ENCODE results near the gene TAOK1.

DNA sequence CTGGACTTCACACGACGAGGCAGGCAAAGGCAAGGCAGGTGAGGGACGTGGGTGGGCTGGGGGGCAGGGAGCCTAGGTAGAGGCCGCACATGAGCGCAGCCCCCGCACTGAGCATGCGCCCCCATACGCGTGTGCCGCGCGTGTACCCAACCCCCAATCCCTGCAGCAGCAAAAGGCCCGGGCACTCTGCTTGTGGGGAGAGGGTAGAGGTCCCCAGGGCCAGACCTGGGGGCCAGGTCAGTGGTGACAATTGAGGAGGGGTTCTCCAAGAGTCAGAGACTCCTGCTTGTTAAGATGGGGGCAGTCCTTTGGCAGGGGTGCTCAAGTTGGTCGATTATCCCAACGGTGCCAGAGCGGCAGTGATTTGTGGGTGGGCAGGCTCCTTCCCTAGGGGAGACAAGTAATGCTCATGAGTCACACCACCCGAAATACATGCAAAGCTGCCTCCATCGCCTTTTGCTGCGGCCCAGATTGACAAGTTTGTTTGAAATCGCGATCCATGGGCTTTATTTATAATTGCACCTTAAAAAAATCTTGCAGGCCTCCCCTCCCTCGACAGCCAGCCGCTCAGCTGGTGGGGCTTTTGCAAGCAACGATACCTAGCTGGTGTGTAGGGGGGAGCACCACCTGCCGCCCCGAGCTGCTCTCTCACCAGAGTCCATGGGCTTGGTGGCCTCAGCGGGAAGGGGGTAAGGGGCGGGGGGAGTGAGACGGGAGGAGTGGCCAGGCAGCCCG, 200.4 kb downstream of the TAOK1 start:
- TF ChIP-seq POLR2AphosphoS5 (IDR thresholded peaks at IDR 0.05; ENCODE audit: low read depth), result no peak
- TF ChIP-seq, protein P1, sequence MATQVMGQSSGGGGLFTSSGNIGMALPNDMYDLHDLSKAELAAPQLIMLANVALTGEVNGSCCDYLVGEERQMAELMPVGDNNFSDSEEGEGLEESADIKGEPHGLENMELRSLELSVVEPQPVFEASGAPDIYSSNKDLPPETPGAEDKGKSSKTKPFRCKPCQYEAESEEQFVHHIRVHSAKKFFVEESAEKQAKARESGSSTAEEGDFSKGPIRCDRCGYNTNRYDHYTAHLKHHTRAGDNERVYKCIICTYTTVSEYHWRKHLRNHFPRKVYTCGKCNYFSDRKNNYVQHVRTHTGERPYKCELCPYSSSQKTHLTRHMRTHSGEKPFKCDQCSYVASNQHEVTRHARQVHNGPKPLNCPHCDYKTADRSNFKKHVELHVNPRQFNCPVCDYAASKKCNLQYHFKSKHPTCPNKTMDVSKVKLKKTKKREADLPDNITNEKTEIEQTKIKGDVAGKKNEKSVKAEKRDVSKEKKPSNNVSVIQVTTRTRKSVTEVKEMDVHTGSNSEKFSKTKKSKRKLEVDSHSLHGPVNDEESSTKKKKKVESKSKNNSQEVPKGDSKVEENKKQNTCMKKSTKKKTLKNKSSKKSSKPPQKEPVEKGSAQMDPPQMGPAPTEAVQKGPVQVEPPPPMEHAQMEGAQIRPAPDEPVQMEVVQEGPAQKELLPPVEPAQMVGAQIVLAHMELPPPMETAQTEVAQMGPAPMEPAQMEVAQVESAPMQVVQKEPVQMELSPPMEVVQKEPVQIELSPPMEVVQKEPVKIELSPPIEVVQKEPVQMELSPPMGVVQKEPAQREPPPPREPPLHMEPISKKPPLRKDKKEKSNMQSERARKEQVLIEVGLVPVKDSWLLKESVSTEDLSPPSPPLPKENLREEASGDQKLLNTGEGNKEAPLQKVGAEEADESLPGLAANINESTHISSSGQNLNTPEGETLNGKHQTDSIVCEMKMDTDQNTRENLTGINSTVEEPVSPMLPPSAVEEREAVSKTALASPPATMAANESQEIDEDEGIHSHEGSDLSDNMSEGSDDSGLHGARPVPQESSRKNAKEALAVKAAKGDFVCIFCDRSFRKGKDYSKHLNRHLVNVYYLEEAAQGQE (IDR thresholded peaks at IDR 0.05; ENCODE audit: insufficient replicate concordance, low read depth), result no peak
- TF ChIP-seq, protein P2, sequence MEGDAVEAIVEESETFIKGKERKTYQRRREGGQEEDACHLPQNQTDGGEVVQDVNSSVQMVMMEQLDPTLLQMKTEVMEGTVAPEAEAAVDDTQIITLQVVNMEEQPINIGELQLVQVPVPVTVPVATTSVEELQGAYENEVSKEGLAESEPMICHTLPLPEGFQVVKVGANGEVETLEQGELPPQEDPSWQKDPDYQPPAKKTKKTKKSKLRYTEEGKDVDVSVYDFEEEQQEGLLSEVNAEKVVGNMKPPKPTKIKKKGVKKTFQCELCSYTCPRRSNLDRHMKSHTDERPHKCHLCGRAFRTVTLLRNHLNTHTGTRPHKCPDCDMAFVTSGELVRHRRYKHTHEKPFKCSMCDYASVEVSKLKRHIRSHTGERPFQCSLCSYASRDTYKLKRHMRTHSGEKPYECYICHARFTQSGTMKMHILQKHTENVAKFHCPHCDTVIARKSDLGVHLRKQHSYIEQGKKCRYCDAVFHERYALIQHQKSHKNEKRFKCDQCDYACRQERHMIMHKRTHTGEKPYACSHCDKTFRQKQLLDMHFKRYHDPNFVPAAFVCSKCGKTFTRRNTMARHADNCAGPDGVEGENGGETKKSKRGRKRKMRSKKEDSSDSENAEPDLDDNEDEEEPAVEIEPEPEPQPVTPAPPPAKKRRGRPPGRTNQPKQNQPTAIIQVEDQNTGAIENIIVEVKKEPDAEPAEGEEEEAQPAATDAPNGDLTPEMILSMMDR (IDR thresholded peaks at IDR 0.05; ENCODE audit: insufficient read depth, low read length), result no peak

Measured in HL-60 (cell line).